ENCODE results near the gene PLCH2. TPM values are rescaled to one million over a fixed set of nuclear protein-coding genes. Genes with fewer than 3 reads are reported as not detected.
"Not testable (repeated sequence)": the region's sequence is repeated elsewhere in the genome, so short reads cannot be mapped to it uniquely, and the experiment has no call there.

The PLCH2 gene
- total RNA-seq, 2 experiments from 2014 or later: 8.9 to 10.3 TPM

DNA sequence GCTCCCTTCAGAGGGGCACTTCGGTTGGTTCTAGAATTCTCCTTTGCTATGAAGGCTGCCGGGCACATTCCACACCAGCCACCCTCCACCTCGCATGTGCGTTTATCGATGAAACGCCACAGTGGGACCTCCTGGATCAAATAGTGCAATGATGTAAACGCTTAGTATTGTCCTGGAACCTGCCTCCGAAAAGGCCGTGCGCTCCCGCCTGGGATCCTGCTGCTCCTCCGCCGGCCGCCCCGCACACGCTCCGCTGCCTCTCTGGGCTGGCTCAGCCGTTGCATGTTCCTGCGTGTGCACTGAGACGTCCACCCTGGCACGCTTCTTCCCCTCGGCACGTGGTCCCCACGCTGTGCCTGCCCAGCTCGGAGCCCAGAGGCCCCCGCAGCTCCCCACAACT is 76.1 kb downstream of the PLCH2 start:
- H3K4me3 Mint-ChIP-seq: no peak overlapping the region
- intact Hi-C loops (cut with micrococcal nuclease): no loop called here
- no peaks in the 10 kb centered on the region for H3K27me3 Mint-ChIP-seq
- no peak for DNase-seq
- ChIA-PET CTCF (no interaction called here), POLR2A (no interaction called here)
- peaks cover 14% of the 10 kb centered on the region for H3K36me3 Mint-ChIP-seq
- H3K9me3 Mint-ChIP-seq: no peaks in the 10 kb centered on the region
- peaks cover 34% of the 10 kb centered on the region for H3K4me1 Mint-ChIP-seq (ENCODE audit: low read depth)
- H3K27ac Mint-ChIP-seq: no peak overlapping the region

- H3K27ac Mint-ChIP-seq; POLR2A ChIA-PET; H3K9me3 Mint-ChIP-seq; H3K27me3 Mint-ChIP-seq; H3K4me3 Mint-ChIP-seq; intact Hi-C loops (cut with micrococcal nuclease); CTCF ChIA-PET; DNase-seq: not testable (repeated sequence)
- H3K36me3 Mint-ChIP-seq: peaks cover 17% of the 10 kb centered on the region
- H3K4me1 Mint-ChIP-seq (ENCODE audit: low read depth): peaks cover 37% of the 10 kb centered on the region
These were observed 77.0 kb downstream of the PLCH2 start for GRCh38 chr1:2553076-2553475.

DNA sequence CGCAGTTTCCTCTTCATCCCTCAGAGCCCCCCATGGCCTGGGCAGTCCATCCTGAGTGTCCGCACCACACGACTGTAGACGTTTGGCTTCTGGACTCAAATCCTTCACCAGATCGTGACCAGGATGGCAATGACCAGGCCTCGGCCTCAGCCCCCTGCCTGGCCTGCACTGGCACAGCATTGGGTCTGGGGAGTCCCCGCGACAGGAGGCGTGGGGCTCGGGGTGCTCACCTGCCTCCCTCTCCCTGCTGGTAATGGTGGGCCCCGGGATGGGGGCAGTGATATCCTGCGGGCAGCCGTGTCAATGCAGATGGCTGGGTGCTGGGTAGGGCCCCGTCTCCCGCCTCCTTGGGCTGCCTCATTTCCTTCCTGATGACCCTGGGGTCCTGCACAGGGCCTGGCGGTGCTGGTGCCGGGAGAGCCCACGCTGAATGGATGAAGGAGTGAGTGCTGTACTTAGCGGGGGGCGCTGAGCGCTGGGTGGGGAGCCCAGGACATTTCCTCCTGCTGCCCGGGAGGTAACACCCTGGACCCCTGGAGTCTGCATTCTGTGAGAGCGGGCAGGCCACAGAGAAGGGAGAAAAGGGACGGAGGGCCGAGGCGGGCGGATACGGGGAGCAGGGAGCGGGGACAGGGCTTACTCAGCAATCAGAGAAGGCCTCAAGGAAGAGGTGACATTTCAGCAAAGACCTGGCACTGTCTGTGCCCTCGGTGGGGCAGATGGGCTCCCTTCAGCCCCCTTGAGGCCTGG is 78.0 kb downstream of the PLCH2 start:
- peak overlapping the region; percentile 99 for H3K4me3 Mint-ChIP-seq
- H3K36me3 Mint-ChIP-seq: peaks cover 24% of the 10 kb centered on the region
- peaks cover 39% of the 10 kb centered on the region for H3K4me1 Mint-ChIP-seq (ENCODE audit: low read depth)
- DNase-seq: no peak
- POLR2A ChIA-PET: interaction anchor here (3.8 kb wide), 1 partner anchor 31 kb away, joined by 67 read pairs; the partner anchor contains the start of gene PRXL2B
- no peaks in the 10 kb centered on the region for H3K9me3 Mint-ChIP-seq
- peak overlapping the region; percentile 99 for H3K27ac Mint-ChIP-seq
- intact Hi-C loops (cut with micrococcal nuclease): no loop called here
- H3K27me3 Mint-ChIP-seq: no peaks in the 10 kb centered on the region
- CTCF ChIA-PET: interaction anchor here (0.7 kb wide), 1 partner anchor 233 kb away, joined by 4 read pairs; no protein-coding TSS in a partner anchor

DNA sequence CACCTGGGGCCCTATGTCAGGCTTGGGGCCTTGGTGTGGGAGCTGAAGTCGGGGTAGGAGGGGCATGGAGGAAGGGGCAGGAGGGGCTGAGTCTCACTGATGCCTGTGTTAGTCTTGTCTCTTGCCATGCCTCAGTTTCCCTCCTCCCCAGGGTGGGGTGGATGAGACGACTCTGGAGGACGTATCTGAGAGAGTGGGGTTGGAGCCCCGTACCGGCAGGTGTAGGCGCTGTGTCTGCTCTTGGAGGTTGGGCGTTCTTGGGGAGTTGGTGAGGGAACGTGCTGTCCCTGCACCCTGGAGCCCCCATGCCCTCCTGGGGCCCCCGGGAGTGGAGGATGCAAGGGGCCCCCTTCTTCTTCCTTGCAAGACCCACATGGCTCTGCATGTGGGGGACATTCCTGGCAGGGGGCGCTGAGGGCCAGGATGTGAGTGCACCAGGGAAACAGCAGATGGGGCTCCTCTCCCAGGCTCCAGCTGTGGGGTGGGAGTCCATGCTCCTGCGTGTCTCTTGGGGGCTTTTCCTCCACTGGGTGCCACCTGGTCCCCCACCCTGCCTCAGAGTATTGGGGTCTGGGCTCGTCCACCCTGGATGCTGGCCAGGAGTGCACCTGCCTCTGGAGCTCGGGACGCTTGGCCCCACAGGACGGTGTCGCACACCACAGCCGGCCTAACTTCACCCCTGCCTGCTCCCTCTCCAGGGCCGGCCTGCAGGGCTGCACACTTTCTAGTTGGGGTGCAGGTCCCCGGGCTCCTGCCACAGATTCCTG is 78.7 kb downstream of the PLCH2 start:
- Mint-ChIP-seq H3K4me1 (ENCODE audit: low read depth) (peaks cover 34% of the 10 kb centered on the region), H3K27ac (peak overlapping the region; percentile 99), H3K36me3 (peaks cover 25% of the 10 kb centered on the region), H3K27me3 (no peaks in the 10 kb centered on the region), H3K9me3 (no peaks in the 10 kb centered on the region), H3K4me3 (peak overlapping the region; percentile 99)
- POLR2A ChIA-PET: interaction anchor here (2.8 to 3.8 kb wide), 3 partner anchors 23 to 30 kb away, joined by 15 to 67 read pairs (median 28); partner anchors contain the start of genes PANK4 and PRXL2B
- intact Hi-C loops (cut with micrococcal nuclease): no loop called here
- DNase-seq: peak; percentile 67
- CTCF ChIA-PET: interaction anchor here (0.7 to 2.7 kb wide), 4 partner anchors 14 to 232 kb away, joined by 3 to 18 read pairs (median 4); partner anchors contain the start of gene PRXL2B

Other genes with a start within 250 kb of the PLCH2 start
- 10 to 100 TPM; 28.3 to 28.9 TPM for gene SKI, start 248.0 kb upstream of the PLCH2 start, total RNA-seq
- 1 to 10 TPM; 5.4 to 6.3 TPM for gene MORN1, start 84.7 kb upstream of the PLCH2 start, total RNA-seq
- gene RER1, start 84.4 kb upstream of the PLCH2 start, total RNA-seq: 100 to 1,000 TPM; 148 to 154 TPM
- gene PEX10, start 63.7 kb upstream of the PLCH2 start, total RNA-seq: 10 to 100 TPM; 14.8 to 15.4 TPM
- 10 to 100 TPM; 42.6 to 45.1 TPM for gene PANK4, start 50.3 kb downstream of the PLCH2 start, total RNA-seq
- under 1 TPM in 1 of 2 experiments, not detected in 1; 0.17 TPM for gene HES5, start 54.0 kb downstream of the PLCH2 start, total RNA-seq
- 100 to 1,000 TPM; 145 to 152 TPM for gene TNFRSF14, start 80.1 kb downstream of the PLCH2 start, total RNA-seq
- gene PRXL2B, start 110.5 kb downstream of the PLCH2 start, total RNA-seq: 10 to 100 TPM; 28.2 to 34.6 TPM
- 1 to 10 TPM in 1 of 2 experiments, under 1 TPM in 1; 1.00 to 1.2 TPM for gene MMEL1, start 156.7 kb downstream of the PLCH2 start, total RNA-seq

Data from activated CD4-positive, alpha-beta memory T cell treated with anti-CD3 and anti-CD28 coated beads for 36 hours (primary cell).